GM19025 (cell line): ENCODE results near the gene LTBP1.

Experiments
- ATAC-seq: cut with Tn5 transposase; IDR thresholded peaks from one replicate; pipeline ENCODE4 v1.9.1; 2021; ENCODE audit warnings: mild to moderate bottlenecking, low read depth, moderate library complexity; ENCODE audit not compliant: unreplicated experiment

LTBP1 gene

DNA sequence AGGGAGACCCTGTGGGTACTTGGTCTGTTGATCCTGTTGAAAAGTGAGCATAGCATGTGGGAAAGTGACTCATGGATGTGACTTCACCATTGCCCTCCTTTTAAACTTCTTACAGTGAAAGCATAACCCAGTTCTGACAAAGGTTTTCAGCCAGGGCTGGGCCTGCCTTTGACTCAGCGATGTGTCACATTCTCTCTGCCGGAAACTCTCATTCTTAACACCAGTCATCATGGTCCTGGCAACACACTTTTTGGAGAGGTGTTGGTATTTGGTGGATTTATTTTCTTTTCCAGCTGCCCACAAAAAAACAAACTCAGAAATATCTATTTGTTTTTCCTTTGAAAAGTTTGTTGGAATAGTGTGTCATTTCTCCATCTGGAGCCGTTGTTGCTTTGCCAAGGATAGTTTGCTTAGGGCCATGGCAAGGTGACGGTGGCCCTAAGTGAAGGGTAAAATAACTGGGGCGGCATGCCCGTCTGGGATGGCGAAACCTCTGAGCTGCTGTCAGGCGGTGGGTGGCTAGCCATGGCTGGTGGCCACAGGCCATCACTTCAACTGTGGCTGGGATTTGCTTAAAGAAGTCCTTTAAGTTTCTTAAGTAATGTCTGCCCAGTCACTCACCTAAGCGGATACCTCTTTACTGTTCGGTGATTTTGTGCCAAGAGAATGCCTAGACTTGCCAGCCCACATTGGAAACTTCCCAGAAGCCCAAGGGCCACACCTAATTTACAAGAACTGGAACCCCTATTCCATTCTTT lies 123.3 kb downstream of the LTBP1 start:
- no peak for ATAC-seq

DNA sequence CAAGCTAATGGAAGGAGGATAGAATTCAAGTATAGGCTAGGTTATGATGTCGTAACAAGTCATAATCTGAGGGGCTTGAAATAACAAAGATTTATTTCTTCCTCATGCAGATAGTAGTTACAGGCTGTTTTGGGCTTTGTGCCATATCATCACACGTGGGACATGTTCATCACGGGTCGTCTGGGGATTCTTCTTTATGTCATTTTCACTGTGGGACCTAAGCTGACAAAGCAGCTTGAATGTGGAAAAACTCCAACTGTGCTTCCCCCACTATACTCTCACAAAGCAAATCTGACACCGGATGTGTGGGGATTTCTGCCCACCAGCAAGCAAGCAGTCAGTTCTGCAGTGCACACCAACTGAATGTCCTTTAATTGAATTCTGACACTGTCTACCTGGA lies 124.8 kb downstream of the LTBP1 start:
- ATAC-seq, result no peak

DNA sequence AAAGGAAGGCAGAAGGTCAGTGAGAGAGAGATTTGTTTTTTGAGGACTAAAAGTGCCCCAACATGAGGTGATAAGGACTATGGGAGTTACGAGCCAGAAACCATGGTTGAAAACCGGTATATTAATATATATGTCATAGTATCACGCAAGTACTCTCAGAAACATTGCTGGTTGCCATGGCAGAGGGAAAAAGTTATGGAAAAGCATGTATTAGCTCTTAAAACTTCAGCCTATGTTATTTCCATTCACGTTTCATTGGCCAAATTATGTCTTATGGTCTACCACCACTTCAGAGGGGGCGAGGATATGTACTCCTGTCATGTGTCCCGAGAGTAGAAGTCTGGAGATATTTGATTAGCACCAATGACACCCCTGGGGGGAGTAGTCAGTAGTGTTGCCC lies 125.9 kb downstream of the LTBP1 start:
- no peak for ATAC-seq

DNA sequence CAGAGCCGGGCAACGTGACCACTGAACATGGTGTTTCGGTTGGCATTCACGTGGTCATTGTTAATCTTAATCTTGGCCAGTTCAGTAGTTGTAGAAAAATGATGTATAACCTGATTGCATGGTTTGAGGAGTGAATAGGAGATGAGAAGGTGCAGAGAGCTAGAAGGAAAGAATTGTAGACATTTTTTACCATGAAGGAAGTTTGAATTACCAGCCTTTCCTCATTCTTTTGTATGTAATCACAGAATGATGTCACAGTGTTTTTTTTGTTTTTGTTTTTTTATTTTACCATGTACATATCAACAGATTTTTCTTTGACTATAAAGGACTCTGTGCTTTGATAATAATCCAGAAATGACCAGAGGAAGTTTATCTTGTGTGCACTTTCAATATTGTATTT lies 126.3 kb downstream of the LTBP1 start:
- no peak for ATAC-seq

DNA sequence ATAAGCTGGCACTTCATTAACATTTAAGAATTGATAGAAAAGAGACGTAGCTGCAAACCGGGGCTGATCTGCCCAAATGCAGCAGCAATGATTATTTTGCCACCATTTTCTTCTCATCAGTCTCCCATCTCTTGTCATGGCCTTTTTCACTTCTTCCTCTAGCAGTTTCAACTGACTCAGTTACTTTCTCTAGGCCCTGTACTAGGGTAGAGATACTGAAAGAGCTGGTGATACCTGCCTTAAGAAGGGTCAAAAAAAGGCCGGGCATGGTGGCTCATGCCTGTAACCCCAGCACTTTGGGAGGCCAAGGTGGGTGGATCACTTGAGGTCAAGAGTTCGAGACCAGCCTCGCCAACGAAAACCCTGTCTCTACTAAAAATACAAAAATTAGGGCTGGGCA lies 127.4 kb downstream of the LTBP1 start:
- ATAC-seq, result no peak

DNA sequence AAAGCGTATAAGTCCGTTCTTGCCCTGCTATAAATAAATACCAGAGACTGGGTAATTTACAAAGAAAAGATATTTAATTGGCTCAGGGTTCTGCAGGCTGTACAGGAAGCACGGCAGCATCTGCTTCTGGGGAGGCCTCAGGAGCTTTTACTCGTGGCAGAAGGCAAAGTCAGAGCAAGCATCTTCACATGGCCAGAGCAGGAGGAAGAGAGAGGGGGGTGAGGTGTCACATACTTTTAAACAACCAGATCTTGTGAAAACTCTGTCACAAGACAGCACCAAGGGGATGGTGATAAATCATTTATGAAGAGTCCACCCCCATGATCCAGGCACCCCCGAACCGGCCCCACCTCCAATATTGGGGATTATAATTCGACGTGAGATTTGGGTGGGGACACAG lies 130.6 kb downstream of the LTBP1 start:
- ATAC-seq, result no peak

DNA sequence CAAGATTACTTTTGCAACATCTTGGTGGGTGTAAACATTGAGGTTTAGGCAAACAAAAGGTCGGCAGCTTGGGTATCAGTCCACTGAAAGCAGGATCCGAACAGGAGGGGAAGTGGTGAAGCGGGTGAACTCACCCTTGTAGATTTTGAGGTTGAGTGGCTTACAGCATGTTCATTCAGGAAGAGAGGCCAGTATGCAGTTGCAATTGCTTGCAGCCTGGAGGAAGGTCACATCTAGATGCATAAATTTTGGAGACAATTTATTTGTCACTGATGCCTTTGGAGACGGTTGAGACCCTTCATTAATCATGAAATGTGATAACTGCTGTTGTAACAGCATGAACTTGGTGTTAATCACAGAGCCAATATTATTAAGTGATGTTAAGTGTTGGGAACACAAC lies 131.1 kb downstream of the LTBP1 start:
- no peak for ATAC-seq

DNA sequence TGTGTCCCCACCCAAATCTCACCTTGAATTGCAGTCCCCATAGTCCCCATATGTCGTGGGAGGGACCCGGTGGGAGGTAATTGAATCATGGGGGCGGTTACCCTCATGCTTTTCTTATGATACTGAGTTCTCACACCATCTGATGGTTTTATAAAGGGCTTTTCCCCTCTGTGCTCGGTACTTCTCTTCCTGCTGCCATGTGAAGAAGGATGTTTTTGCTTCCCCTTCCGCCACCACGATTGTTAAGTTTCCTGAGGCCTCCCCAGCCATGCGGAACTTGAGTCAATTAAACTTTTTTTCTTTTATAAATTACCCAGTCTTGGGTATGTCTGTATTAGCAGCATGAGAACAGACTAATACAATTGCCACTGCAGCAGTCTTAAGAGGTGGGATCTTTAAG lies 134.9 kb downstream of the LTBP1 start:
- no peak for ATAC-seq

DNA sequence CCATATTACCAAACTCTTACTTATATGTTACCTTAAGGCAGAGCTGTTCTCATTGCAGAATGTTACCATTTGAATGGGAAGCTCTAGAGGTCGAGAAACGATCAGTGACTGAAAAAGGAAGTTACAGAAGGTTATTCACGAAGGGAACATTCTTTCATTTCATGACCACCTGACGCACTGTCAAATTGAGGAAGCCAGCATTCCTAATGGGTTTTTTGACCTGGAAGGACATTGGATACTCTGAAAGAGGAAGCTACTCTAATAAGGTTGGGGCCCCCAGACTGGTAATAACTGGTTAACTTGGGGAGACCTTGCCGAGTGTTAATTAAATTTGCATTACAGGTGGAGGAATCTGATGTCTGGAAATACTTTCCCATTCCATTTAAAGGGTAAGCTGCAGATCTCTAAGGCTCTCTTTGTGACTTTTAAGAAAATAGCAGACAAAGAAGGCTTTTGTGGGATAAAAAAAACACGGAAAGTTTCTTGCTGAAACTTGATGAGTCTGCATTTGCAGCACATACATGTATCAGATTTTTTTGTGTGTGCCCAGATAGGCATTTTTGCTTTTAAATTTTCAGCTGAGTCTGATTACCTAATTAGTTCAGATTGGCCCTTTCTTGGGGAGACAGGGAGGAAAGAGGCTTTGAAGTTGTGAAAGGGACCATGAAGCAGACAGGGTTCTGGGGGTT lies 137.1 kb downstream of the LTBP1 start:
- no peak for ATAC-seq

DNA sequence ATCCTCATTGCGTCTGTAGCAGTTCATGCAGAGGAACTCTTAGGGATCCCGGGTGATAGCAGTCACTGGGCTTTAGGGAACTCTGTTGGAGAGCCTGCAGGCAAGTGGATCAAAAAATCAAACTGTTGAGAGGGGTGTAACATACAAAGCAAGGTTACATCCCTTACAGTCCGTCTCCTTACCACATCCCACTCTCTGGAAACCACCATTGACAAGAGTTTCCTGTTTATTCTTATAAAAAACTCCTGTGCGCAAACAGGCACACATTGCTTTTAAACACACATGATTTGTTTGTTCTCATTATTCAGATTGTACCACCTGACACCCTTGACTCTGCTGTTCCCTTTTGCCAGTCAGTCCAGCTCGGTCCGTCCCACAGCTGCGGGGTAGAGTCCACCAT lies 137.7 kb downstream of the LTBP1 start:
- ATAC-seq, result no peak

DNA sequence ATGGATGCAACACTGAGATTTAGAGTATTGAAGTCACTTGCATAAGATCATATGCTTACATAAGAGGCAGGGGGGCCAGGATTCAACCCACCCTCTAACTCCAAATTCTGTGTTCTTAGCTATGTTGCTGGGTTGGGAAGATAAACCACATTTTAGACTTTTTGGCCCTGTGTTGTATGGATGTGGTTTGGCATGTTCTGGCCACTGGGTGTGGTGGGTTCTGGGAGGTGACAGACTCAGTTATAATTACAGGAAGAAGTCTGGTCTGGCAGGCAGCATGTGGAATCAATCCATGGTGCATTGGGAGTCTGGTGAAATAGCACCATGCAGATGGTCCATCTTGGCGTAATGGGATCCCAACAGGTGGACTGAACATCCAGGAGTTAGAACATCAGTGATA lies 138.9 kb downstream of the LTBP1 start:
- no peak for ATAC-seq

DNA sequence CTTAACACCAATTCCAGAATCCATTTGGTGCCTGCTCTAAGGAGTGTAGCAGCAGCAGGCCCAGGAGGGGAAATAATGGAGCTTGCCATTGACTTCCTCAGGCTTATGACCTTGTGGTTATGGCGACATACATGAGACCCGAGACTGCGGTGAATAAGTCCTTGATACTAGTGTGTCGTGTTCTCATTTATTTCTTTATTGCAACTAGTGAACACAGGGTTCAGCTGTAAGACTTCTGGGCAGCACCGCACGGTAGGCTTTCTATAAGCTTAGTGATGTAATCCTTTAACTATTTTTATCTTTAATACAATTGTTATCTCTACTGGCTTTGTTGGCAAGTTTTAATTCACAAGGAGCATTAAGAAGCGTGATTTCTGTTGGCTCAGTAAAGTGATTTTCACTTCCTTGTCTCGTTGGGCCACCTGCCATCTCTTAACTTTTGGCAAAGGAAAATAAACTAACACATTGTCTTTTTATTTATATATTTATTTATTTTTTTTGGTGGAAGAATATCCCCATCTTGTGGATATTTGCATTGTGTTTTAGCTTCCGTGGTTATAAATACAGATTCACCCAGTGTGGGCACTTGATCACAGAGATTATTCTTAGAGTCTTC lies 139.8 kb downstream of the LTBP1 start:
- no peak for ATAC-seq

DNA sequence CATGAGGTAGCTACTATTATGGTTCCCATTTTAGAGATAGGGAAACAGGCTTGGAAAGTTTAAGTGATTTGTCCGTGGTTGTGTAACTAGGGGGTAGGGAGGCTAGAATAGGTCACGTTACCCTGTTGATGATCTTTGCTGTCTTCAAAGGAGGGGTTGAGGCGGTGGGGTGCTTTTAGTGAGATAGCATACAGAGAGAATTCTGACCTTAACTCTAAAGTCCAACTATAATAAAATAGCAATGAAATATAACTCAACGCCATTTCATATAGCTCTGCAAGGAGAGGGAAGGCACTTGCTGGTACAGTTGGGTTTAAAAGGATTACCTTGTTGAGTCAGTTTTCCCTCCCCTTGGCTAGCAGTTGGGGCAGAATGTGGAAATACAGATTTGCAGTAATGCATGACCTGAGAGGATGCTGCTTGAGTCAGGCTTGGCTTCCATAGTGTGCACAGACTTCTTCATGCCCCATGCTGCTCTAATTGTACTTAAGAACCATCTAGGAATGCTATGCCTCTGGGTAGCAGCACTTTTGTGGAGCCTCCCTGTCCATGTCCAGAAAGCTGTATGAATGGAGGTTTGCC lies 143.9 kb downstream of the LTBP1 start:
- no peak for ATAC-seq

DNA sequence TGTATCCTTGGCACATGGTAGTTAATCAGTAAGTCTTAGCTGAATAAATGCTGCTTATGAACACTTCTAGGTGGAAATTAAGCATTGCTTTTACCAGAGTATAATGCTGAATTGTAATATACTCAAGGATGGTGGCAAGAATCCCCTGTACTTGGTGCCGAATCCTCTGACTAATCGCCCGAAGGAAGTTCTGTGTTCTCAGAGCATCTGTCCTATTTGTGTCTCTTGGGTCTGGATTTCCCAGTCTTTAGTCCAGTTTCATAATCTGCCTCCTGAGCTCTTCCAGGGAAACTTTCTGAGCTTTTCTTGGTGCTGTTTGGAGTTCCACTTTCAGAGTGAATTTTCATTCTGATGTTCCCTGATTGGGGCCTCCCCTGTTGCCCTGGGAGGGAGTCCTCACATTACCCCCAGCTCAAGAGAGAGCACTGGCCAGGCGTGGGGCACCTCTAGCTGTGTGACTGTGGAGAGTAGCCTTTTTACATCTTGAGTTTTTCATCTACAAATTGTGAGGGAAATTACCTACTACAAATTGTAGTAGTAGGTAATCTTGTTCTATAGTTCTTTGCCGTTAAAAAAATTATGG lies 144.9 kb downstream of the LTBP1 start:
- no peak for ATAC-seq

DNA sequence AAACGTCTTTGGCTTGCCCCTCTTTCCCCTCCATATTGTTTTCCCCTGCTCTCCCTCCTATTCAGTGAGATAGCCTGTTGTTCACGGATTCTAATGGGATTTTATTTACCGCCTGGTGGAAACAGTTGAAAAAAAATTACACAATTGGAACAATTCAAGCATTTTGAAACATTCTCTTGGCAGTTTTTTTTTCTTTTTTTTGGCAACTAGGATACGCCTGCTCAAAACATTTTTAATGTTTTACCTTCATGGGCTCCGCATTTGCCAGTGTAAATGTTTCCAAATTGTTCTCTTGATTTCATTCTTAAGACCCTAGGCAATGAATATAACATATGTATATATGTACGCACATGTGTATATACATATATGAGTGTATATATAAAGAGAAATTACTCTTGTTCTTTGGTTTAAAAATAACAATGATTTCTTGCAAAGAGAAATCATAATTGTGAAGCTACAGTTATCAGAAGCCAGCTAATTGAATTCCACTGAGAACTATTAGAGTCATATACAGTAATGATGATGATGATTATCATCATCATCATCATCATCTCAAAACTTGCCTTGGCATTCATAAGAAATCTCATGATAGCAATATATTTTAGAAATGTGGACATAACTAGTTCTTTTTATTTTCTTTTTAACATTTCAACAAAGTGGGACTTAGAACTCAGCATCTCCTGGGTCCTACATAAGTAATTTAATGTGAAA lies 146.7 kb downstream of the LTBP1 start:
- no peak for ATAC-seq

DNA sequence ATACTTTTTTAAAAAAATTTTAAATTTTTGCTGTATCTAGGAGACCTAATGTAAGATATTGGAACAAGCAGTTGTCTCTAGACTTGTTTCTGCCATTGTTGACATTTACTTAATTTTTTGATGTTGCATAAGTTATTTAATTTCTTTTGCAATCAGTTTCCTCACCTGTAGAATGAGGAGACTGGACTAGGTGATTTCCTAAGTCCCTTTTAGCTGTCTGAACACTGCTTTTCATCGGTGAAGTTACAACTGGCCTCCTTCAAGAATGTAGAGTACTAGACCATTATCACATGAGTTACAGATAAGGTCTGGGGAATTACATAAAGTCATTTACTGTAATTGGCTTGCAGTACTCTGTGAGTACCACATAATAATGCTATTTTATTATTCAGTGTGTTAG lies 147.6 kb downstream of the LTBP1 start:
- no peak for ATAC-seq

DNA sequence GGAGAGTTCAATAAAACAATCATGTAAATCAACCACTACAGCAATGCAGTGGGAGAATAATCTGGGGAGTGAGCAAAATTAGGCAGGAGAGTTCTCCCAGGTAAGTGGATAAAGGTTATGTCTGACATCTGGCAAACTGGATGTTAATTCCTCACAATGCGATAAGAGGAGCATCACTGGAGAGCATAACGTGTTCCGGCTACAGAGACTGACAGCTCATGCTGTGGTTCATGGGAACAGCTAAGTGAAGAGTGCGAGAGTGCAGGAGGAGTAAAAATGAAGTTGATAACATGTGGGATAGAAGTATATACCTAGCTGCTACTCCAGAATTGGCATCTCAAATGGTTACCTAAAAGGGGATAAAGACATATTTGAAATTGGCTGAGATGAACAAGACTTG lies 153.2 kb downstream of the LTBP1 start:
- ATAC-seq, result no peak

DNA sequence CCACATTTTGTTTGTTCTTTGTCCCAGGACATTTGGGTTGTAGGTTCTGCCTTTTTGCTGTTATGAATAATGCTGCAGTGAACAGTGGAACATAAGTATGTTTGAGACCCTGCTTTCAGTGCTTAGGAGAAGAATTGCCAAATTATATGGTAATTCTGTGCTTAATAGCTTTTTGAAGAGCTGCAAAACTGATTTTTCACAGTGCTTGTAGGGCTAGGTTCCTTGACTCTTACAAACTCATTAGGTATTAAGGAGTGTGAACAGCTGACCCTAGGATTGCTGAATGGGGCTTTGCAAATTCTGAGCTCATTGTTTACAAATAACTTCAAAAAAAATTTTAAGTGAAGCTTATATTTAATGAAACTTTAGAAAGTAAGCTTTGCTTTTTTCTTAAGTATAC lies 154.2 kb downstream of the LTBP1 start:
- ATAC-seq, result no peak

DNA sequence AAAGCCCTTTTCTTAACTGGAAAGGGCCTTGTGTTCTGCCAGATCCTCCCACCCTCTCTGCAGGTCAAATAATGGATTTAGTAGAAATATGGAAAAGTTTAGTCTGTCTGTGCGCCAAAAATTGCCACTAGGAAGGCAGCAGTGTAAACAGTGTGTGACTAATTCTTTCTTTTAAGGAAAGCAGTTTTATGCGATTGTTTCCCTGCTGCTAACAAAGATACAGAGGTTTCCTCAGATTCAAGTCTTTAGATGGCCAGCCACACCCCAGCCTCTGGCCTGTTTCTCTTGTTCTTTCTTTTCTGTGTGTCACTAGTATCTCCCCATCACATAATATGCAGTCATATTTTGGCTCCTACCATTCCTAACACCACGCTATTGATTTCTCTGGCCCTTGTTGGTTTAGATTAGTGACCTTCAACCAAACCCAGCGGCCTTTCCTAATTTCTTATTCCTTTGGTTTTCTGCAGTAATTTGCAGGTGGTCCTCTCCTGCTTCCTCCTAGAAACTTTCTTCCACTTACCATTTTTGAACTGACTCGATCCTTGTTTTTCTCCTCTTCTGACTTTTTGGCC lies 157.4 kb downstream of the LTBP1 start:
- ATAC-seq, result no peak

DNA sequence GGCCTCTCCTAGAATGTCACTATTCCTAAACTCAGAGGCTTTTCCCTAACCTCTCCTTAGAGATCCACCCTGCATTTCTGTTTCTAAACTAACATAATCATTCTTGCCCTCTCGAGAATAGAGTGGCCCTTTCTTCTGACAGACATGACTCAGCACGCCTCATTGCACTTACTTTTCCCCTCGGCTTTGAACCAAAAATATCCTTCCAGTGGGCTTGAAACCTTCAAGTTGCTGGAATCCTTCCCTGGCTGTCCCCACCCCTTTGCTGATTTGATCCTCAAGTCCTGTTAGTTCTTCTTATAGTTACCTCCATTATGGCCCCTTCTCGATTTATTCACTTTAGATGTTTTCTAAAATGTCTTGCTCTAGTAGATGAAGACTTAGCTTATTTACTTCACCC lies 158.0 kb downstream of the LTBP1 start:
- no peak for ATAC-seq
